Esophagus squamous epithelium (tissue), 4 donors: ENCODE data around the gene AMD1.

Experiments
- POLR2A ChIP-seq, 4 donors: fragments of 450-650 bp; IDR thresholded peaks; one replicate each; pipeline ENCODE4 v1.6.1; 2017; ENCODE audit warnings: antibody characterized with exemption in 4 of 4, mild to moderate bottlenecking in 4 of 4, moderate library complexity in 3 of 4
- TF ChIP-seq, protein P1 (sequence below), 6 experiments: fragments of 450-650 bp in 4 of 6; fragments of 200-600 bp in 2 of 6; sonication (generic) in 2 of 6; IDR thresholded peaks; one replicate each; pipeline ENCODE4 v1.5.1; 2016 to 2019; ENCODE audit warnings: antibody characterized with exemption in 6 of 6, mild to moderate bottlenecking in 4 of 6, moderate library complexity in 4 of 6

DNA sequence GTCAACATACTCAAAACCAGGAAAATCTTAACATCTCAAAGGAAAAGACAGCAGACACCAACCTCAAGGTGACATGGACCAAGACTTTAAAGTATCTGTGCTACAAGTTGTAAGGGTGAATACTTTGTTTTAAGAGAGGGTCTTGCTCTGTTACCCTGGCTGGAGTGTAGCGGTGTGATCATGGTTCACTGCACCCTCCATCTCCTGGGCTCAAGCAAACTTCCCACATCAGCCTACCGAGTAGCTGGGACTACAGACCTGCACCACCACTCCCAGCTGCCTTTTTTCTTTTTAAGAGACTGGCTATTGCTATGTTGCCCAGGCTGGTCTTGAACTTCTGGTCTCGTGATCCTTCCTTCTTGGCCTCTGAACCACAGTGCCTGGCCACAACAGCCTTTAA is 9.7 kb downstream of the AMD1 start:
- no peak for TF ChIP-seq POLR2A (IDR thresholded peaks at IDR 0.05)
- TF ChIP-seq, protein P1, sequence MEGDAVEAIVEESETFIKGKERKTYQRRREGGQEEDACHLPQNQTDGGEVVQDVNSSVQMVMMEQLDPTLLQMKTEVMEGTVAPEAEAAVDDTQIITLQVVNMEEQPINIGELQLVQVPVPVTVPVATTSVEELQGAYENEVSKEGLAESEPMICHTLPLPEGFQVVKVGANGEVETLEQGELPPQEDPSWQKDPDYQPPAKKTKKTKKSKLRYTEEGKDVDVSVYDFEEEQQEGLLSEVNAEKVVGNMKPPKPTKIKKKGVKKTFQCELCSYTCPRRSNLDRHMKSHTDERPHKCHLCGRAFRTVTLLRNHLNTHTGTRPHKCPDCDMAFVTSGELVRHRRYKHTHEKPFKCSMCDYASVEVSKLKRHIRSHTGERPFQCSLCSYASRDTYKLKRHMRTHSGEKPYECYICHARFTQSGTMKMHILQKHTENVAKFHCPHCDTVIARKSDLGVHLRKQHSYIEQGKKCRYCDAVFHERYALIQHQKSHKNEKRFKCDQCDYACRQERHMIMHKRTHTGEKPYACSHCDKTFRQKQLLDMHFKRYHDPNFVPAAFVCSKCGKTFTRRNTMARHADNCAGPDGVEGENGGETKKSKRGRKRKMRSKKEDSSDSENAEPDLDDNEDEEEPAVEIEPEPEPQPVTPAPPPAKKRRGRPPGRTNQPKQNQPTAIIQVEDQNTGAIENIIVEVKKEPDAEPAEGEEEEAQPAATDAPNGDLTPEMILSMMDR (IDR thresholded peaks at IDR 0.05) = no peak
